ENCODE data around the gene IDI2.

IDI2 gene

GRCh38 chr10:976316-976715, 49.3 kb downstream of the IDI2 start:
- DNase-seq, result no peak

DNA sequence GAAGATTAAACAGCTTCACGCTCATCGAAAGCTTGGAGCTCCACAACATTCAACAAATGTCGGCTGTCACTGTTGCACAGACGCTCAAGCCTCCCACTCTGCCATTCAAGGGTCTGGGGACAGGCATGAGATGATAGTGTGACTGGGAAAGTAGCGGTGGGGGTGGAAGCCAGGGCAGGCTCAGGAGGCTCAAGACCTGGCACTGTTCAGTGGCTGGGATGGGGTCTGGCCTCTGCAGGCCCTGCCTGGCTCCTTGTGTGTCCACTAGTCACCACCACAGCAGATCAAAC, 50.9 kb downstream of the IDI2 start:
- no peak for DNase-seq

DNA sequence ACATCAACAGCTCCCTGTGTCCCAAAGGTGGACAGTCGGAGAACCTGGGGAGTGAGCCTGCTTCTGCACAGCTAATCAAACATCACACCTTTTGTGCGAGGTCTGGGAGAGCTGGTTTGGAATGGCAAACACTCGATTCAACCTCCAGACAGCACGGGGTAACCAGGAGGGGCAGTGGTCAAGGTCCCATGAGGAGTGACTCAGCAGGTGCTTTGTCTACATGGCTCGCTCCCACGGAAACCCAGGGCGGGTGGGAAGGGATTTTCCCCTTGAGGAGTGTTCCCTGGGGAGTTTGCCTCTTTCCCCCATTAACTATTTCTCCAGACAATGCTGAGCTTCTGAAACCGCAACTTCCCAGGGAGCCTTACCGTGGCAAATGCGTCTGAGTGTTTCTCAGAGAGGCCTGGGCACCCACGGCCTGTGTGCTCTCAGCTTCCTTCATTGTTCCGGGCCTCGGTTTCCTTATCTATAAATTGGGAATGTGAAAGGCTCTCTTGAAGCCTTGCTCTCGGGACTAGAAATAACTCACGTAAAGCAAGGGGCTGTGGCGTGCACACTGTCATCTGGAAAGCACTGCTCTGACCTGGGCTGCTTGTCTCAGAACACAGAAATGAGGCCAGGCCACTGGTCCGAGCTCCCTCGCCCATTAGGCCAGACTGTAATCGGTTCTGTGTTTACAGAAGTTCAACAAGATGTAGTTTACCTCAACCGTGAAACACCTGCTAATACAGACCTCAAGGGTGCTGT, 51.4 kb downstream of the IDI2 start:
- DNase-seq, result no peak

- DNase-seq, result no peak
Observed at GRCh38 chr10:972763-973162, 52.9 kb downstream of the IDI2 start.

DNA sequence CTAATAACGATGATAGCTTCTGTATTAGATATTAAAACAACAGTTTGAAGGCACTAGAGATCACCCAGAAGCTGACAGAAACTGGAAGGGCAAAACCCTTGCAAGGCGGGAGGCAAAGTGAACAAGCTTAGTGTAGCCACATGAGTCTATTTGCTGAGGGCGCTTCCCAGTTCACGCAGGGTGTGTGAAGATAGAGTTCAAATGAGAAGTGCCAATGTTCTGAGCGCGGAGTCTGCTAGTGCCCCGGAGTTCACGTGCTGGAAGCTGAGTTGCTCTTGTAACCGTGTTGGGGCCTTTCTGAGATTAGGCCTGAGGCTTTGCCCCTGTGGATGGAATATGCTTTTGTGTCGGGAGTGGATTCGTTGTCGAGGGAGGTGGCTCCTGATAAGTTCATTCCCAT, 54.0 kb downstream of the IDI2 start:
- no peak for DNase-seq

DNA sequence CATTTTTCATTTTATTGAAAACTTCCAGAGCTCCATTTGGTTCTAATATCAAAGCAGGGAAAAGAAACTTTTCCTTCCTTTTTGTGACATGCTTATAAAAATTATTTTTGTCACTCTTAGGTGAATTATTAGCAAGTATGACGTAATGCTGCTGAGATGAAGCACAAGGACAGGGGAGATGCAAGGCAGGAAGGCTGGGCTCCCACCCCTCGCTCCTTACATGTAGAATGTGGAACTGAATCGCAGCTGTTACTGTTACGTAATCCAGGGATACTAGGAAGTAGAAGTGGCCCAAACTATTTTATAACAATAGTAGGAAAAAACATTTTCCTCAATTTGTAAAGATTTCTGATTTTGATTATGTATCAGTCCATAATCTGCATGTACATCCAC, 54.5 kb downstream of the IDI2 start:
- no peak for DNase-seq

GRCh38 chr10:970311-971149, 55.1 kb downstream of the IDI2 start:
- no peak for DNase-seq

GRCh38 chr10:969473-970150, 56.0 kb downstream of the IDI2 start:
- DNase-seq, result no peak

Measured in cortex of kidney (tissue), 1 donor.